Neural cell (in vitro differentiated cells): ENCODE results near the gene SLC34A1. TPM values are rescaled to one million over a fixed set of nuclear protein-coding genes. Genes with fewer than 3 reads are reported as not detected.

Experiments used
- H2AFZ ChIP-seq: fragments of 200-600, 300-800 bp; sonication (generic), shearing (Covaris generic); 2 replicates; pipeline ENCODE4 v1.6.0; 2014; ENCODE audit warnings: low read depth, mild to moderate bottlenecking, antibody characterized with exemption, low read length, moderate library complexity
- H3F3A ChIP-seq: fragments of 200-600 bp; shearing (Covaris generic); 2 replicates; pipeline ENCODE4 v1.6.1; 2016; ENCODE audit warnings: mild to moderate bottlenecking, moderate library complexity, mixed read lengths, antibody characterized with exemption, low read length; ENCODE audit not compliant: insufficient read depth, poor library complexity, severe bottlenecking
- H3K27ac ChIP-seq: fragments of 200-600, 300-800 bp; sonication (generic), shearing (Covaris generic); 2 replicates; pipeline ENCODE4 v1.5.1; 2014; ENCODE audit warnings: mild to moderate bottlenecking, low read length, moderate library complexity
- H3K27me3 ChIP-seq: fragments of 300-800, 200-600 bp; sonication (generic), shearing (Covaris generic); 2 replicates; pipeline ENCODE4 v1.6.0; 2014; ENCODE audit warnings: mild to moderate bottlenecking, low read depth, low read length, moderate library complexity; ENCODE audit not compliant: insufficient read depth
- H3K36me3 ChIP-seq: fragments of 300-800, 200-600 bp; sonication (generic), shearing (Covaris generic); 2 replicates; pipeline ENCODE4 v1.5.1; 2014; ENCODE audit warnings: mild to moderate bottlenecking, antibody characterized with exemption, low read length, moderate library complexity; ENCODE audit not compliant: insufficient read depth
- H3K4me2 ChIP-seq: fragments of 300-800, 200-600 bp; sonication (generic), shearing (Covaris generic); 2 replicates; pipeline ENCODE4 v1.6.0; 2014; ENCODE audit warnings: mild to moderate bottlenecking, low read length
- H3K4me3 ChIP-seq: fragments of 300-800, 200-600 bp; sonication (generic), shearing (Covaris generic); 2 replicates; pipeline ENCODE4 v1.5.1; 2014; ENCODE audit warnings: mild to moderate bottlenecking, low read length, moderate library complexity
- H3K79me2 ChIP-seq: fragments of 200-600 bp; shearing (Covaris generic); replicated peaks from 2 replicates; pipeline ENCODE4 v1.6.0; 2014; ENCODE audit warnings: mild to moderate bottlenecking, low read length, moderate library complexity; ENCODE audit not compliant: insufficient read depth
- H3K9ac ChIP-seq: fragments of 300-800, 200-600 bp; sonication (generic), shearing (Covaris generic); 2 replicates; pipeline ENCODE4 v1.6.1; 2016; ENCODE audit warnings: mild to moderate bottlenecking, low read length, mixed read lengths
- H3K9me2 ChIP-seq: fragments of 200-600 bp; shearing (Covaris generic); 2 replicates; pipeline ENCODE4 v1.6.1; 2016; ENCODE audit warnings: mild to moderate bottlenecking, low read length, mixed read lengths; ENCODE audit not compliant: insufficient read depth
- H3K9me3 ChIP-seq: fragments of 200-600, 300-800 bp; sonication (generic), shearing (Covaris generic); 2 replicates; pipeline ENCODE4 v1.6.1; 2016; ENCODE audit warnings: mild to moderate bottlenecking, mixed run types, low read length, moderate library complexity, mixed read lengths
- H4K20me1 ChIP-seq: fragments of 200-600 bp; shearing (Covaris generic); 2 replicates; pipeline ENCODE4 v1.6.1; 2016; ENCODE audit warnings: mild to moderate bottlenecking, mixed run types; ENCODE audit not compliant: insufficient read depth
- EP300 ChIP-seq: fragments of 450-650 bp; conservative IDR thresholded peaks from 2 replicates; pipeline ENCODE4 v1.6.1; 2014; ENCODE audit warnings: antibody characterized with exemption, mild to moderate bottlenecking, moderate library complexity; ENCODE audit not compliant: poor library complexity, severe bottlenecking
- EZH2 ChIP-seq: fragments of 200-600, 300-800 bp; shearing (Covaris generic), sonication (generic); IDR thresholded peaks from 2 replicates; pipeline ENCODE4 v1.6.1; 2014; ENCODE audit warnings: antibody characterized with exemption, low read length, borderline replicate concordance, mild to moderate bottlenecking; ENCODE audit not compliant: insufficient read depth, poor library complexity, severe bottlenecking
- MXI1 ChIP-seq: fragments of 450-650 bp; conservative IDR thresholded peaks from 2 replicates; pipeline ENCODE4 v1.6.1; 2014; ENCODE audit warnings: antibody characterized with exemption, mild to moderate bottlenecking; ENCODE audit not compliant: poor library complexity, severe bottlenecking
- POLR2AphosphoS5 ChIP-seq: IDR thresholded peaks from 2 replicates; pipeline ENCODE4 v1.6.1; 2012
- RAD21 ChIP-seq: fragments of 450-650 bp; conservative IDR thresholded peaks from 2 replicates; pipeline ENCODE4 v1.6.1; 2014; ENCODE audit warnings: antibody characterized with exemption, mild to moderate bottlenecking, moderate library complexity
- SMC3 ChIP-seq: fragments of 450-650 bp; conservative IDR thresholded peaks from 2 replicates; pipeline ENCODE4 v1.6.1; 2014; ENCODE audit warnings: antibody characterized with exemption, mild to moderate bottlenecking, moderate library complexity; ENCODE audit not compliant: poor library complexity
- TAF1 ChIP-seq: IDR thresholded peaks from 2 replicates; pipeline ENCODE4 v1.6.1; 2012; ENCODE audit warnings: low read depth
- polyA plus RNA-seq: library from polyadenylated mRNA; depleted of rRNA; stranded (reverse); fragments of >200 nt; gene quantifications from 2 replicates; pipeline ENCODE4 v1.2.3, GENCODE V29; 2014
- TF ChIP-seq, protein P1 (sequence below): fragments of 450-650 bp; IDR thresholded peaks from 2 replicates; pipeline ENCODE4 v1.5.1; 2014; ENCODE audit warnings: antibody characterized with exemption, mild to moderate bottlenecking, moderate library complexity; ENCODE audit not compliant: poor library complexity, severe bottlenecking
- TF ChIP-seq, protein P2 (sequence below): IDR thresholded peaks from 2 replicates; pipeline ENCODE4 v1.6.1; 2012; ENCODE audit warnings: borderline replicate concordance

SLC34A1 gene
- polyA plus RNA-seq, 1 donor from 2014 or later = not detected

DNA sequence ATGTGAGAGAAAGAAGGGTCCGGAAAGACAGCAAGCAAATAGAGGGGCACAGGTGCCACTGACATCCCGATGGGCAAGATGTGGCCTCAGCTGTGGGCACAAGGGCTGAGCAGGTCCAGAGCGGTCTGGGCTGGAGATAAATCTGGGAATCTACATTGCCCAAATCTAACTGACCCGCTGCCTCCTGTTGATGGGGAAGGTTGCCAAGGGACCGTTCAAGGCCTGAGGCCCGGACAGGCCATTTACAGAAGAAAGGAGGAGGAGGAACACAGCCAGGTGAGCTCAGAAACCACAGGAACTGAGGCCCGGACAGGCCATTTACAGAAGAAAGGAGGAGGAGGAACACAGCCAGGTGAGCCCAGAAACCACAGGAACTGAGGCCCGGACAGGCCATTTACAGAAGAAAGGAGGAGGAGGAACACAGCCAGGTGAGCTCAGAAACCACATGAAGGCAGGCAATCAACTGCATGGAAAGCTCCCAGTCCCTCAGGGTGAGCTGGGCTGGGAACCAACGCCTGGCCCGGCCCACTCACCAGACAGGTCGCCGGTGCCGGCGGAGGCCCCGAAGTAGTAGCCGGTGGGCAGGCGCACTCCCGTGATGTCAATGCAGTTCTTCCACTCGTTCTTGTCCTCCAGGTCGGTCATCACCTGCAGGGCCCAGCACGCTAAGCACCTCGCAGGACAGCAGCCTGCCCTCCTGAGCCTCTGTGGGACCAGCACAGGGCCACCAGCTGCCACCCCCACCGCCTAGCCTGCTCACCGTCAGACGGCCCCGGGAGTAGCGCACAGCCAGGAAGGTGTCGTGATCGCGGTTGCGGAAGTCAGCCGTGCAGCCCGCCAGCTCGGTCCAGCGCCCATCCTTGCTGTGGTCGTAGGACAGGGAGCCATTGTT is 47.4 kb upstream of the SLC34A1 start:
- H3K27ac ChIP-seq = no peak overlapping the region
- TF ChIP-seq, protein P1, sequence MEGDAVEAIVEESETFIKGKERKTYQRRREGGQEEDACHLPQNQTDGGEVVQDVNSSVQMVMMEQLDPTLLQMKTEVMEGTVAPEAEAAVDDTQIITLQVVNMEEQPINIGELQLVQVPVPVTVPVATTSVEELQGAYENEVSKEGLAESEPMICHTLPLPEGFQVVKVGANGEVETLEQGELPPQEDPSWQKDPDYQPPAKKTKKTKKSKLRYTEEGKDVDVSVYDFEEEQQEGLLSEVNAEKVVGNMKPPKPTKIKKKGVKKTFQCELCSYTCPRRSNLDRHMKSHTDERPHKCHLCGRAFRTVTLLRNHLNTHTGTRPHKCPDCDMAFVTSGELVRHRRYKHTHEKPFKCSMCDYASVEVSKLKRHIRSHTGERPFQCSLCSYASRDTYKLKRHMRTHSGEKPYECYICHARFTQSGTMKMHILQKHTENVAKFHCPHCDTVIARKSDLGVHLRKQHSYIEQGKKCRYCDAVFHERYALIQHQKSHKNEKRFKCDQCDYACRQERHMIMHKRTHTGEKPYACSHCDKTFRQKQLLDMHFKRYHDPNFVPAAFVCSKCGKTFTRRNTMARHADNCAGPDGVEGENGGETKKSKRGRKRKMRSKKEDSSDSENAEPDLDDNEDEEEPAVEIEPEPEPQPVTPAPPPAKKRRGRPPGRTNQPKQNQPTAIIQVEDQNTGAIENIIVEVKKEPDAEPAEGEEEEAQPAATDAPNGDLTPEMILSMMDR = no peak
- TF ChIP-seq MXI1 = no peak
- no peak for TF ChIP-seq SMC3
- H3K36me3 ChIP-seq = no peaks in the 10 kb centered on the region
- peaks cover 9% of the 10 kb centered on the region for H3K79me2 ChIP-seq
- no peaks in the 10 kb centered on the region for H3F3A ChIP-seq
- no peak overlapping the region for H2AFZ ChIP-seq
- no peaks in the 10 kb centered on the region for H3K9me2 ChIP-seq
- H3K4me2 ChIP-seq = no peak overlapping the region
- H3K9ac ChIP-seq = no peak overlapping the region
- H3K9me3 ChIP-seq = no peaks in the 10 kb centered on the region
- H3K27me3 ChIP-seq = no peaks in the 10 kb centered on the region
- H3K4me3 ChIP-seq = no peak overlapping the region
- no peaks in the 10 kb centered on the region for H4K20me1 ChIP-seq

DNA sequence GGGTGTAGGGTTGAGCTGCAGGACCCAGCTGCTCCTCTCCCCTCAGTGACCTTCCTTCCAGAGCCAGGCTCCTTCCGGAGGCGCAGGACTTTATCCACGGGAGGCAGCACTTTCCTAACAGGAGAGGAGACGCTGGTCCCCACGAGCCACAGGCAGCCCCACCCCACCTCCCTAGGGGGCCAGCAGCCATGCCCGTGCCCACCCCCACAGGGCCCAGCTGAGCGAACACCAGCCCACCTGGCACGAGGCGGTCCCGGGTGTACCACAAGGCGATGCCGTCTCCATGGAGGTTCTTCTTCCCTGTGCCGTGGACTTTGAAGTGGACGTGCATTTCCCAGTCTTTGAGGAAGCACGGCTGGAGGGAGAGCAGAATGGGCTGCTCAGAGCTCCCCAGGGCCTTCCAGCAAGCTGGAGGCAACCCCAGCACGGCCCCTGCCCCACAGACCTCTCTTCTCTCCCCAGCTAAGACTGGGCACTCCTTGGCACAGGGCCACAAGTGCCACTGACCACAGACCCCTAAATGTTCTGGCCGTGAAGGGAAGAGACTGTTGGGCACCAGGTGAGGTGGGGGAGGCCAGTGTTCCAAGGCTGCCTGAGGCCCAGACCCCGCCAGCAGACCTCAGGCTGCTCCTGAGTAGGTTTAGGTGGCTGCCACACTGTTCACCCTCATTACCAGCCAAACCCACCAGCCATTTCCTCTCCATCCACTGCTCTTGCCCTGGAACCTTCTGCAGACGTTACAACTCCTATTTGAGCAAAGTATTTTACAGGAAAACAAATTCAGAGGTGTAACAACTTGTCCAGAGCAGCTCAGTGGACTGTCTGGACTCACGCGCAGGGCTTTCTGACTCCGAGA is 45.8 kb upstream of the SLC34A1 start:
- Histone ChIP-seq H3K9me2 (no peaks in the 10 kb centered on the region), H4K20me1 (no peaks in the 10 kb centered on the region), H3K27me3 (no peaks in the 10 kb centered on the region), H3F3A (no peaks in the 10 kb centered on the region), H2AFZ (no peak overlapping the region), H3K4me3 (no peak overlapping the region), H3K9me3 (no peaks in the 10 kb centered on the region), H3K36me3 (no peaks in the 10 kb centered on the region), H3K79me2 (peaks cover 13% of the 10 kb centered on the region), H3K4me2 (no peak overlapping the region), H3K27ac (no peak overlapping the region), H3K9ac (no peak overlapping the region)
- TF ChIP-seq TAF1 (no peak), SMC3 (no peak), MXI1 (no peak), EZH2 (no peak), RAD21 (no peak), POLR2AphosphoS5 (no peak), EP300 (no peak)
- TF ChIP-seq, protein P1 = no peak
- TF ChIP-seq, protein P2, sequence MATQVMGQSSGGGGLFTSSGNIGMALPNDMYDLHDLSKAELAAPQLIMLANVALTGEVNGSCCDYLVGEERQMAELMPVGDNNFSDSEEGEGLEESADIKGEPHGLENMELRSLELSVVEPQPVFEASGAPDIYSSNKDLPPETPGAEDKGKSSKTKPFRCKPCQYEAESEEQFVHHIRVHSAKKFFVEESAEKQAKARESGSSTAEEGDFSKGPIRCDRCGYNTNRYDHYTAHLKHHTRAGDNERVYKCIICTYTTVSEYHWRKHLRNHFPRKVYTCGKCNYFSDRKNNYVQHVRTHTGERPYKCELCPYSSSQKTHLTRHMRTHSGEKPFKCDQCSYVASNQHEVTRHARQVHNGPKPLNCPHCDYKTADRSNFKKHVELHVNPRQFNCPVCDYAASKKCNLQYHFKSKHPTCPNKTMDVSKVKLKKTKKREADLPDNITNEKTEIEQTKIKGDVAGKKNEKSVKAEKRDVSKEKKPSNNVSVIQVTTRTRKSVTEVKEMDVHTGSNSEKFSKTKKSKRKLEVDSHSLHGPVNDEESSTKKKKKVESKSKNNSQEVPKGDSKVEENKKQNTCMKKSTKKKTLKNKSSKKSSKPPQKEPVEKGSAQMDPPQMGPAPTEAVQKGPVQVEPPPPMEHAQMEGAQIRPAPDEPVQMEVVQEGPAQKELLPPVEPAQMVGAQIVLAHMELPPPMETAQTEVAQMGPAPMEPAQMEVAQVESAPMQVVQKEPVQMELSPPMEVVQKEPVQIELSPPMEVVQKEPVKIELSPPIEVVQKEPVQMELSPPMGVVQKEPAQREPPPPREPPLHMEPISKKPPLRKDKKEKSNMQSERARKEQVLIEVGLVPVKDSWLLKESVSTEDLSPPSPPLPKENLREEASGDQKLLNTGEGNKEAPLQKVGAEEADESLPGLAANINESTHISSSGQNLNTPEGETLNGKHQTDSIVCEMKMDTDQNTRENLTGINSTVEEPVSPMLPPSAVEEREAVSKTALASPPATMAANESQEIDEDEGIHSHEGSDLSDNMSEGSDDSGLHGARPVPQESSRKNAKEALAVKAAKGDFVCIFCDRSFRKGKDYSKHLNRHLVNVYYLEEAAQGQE = no peak
